Left colon (tissue), 2 donors: ENCODE data around the gene ATP6V0D1. TPM values are rescaled to one million over a fixed set of nuclear protein-coding genes. Genes with fewer than 3 reads are reported as not detected.
A peak's percentile ranks its signal among the peaks of the same experiment; 100 is the strongest.

Experiments
- ATAC-seq: fragments of 200-7000 bp; cut with Tn5 transposase; one replicate; pipeline ENCODE4 v1.9.1; 2020; ENCODE audit warnings: mild to moderate bottlenecking, moderate library complexity
- DNase-seq, 2 donors: peaks; one replicate each; pipeline ENCODE4 v3.0.0-alpha.2; 2020
- intact Hi-C, 2 donors: fragments of 100-400 bp; cut with DNase I in 1 of 2; cut with micrococcal nuclease in 1 of 2; formaldehyde crosslinking; loops; one replicate each; pipeline versions ENCODE4 v1.11.2 to v1.14.0; 2022; cut with DNase I, micrococcal nuclease
- total RNA-seq, 2 donors: library from RNA; stranded (reverse); fragmentation: NEBNext Ultra II Directional; extraction: Animal tissue kit (Norgen Biotek cat#: 25700); gene quantifications; one replicate each; pipeline ENCODE4 v1.2.1, GENCODE V29; 2021
- donor health status: DM: no; HTN: no; CAD: no.
- donor health status: DM: yes; HTN: yes; CAD: no.

The ATP6V0D1 gene
- total RNA-seq, 2 donors from 2014 or later, result 226 to 297 TPM

DNA sequence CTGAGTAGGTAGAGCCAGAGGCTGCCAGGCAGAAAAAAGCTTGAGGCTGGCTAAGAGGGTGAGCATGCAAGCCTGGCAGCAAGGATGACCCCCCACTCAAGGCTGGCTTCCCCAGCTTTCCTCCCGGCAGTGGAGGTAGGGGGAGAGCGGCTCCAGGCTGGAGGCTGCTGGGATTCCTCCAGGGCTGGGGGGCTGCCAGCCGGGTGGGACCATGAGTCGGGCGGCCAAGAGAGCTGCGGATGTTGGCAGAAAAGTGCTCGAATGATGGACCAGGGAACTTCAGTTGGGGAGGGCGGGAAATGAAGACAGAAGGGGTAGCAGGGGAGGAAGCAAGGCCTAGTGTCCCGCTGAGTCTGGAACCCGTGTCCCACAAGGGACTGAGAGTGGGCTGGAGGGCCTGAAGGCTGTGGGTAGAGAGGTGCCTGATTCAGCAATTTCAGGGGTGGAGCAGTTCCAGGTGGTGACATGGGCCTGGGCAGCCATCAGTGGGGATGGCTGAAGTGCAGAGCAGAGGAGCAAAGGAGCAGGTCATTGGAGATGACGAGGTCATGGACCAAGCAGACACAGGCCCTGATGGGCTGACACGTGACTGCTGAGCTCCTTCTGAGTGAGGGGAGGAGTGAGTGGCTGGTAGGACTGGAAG lies 29.8 kb downstream of the ATP6V0D1 start:
- DNase-seq (peak; percentile 24 to 26), ATAC-seq (no peak)

GRCh38 chr16:67449739-67450138 lies 31.2 kb downstream of the ATP6V0D1 start:
- intact Hi-C loops, result no loop called here
- DNase-seq, result peak in 1 of 2 donors; percentile 15
- ATAC-seq, result no peak

More for the DNA sequence above, 29.8 kb downstream of the ATP6V0D1 start:
- intact Hi-C loops, result no loop called here

DNA sequence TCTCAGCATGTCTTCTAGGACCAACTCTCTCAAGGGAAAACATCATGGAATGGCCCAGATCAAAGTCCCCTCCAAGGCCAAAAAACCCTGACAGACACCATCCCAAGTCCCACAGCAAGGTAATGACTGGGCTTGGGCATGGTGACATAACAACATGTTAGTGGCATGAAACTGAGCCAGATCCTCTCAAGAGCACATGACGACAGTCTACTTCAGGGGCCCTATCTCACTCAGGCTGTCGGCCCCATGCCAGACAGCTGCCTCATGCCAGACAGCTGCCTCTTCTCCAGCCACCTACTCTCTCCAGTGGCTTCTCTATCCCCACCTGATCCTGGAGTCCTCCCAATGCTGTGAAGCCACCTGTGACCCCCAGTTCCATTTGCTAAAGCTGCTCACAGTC lies 31.6 kb downstream of the ATP6V0D1 start:
- ATAC-seq (no peak), DNase-seq (no peak)
- intact Hi-C loops, result no loop called here

- peak; percentile 63 for ATAC-seq
- DNase-seq, result peak in 1 of 2 donors; percentile 51
- intact Hi-C loops, result no loop called here
These were observed 32.4 kb downstream of the ATP6V0D1 start for GRCh38 chr16:67448580-67448979.

DNA sequence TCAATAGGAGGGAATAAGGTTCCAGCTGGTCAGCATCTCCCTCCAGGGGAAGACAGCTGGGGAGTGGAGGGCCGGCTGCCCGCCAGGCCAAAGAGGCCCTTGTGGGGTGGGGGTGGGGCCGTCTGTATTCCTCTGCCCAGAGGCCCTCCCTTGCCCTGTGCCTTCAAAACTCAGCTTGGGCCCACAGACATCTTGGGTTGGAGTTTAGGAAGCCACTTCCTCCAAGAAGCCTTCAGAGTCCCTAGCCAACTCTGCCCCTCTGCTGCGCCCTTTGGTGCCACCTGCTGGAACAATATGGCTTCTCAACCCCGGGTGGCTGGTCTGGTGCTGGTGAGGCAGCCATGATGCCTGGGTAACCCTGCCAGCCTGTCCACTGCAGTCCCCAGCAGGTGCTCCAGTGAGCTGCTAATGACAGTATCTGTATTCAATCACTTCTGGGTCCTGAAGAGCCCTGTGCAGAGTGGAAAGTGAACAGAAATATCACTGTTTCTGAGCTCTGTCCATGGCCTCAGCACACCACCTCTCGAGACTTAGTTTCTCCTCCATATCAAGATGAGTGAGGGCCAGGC lies 33.4 kb downstream of the ATP6V0D1 start:
- intact Hi-C loops, result no loop called here
- DNase-seq, result peak in 1 of 2 donors; percentile 80
- peak; percentile 44 for ATAC-seq

- ATAC-seq (no peak), DNase-seq (peak in 1 of 2 donors; percentile 24)
- intact Hi-C loops, result no loop called here
These were observed 33.9 kb downstream of the ATP6V0D1 start for GRCh38 chr16:67446968-67447507.

GRCh38 chr16:67445913-67446907 lies 34.7 kb downstream of the ATP6V0D1 start:
- peak; percentile 31 for ATAC-seq
- peak; percentile 76 to 78 for DNase-seq
- intact Hi-C loops, result no loop called here

DNA sequence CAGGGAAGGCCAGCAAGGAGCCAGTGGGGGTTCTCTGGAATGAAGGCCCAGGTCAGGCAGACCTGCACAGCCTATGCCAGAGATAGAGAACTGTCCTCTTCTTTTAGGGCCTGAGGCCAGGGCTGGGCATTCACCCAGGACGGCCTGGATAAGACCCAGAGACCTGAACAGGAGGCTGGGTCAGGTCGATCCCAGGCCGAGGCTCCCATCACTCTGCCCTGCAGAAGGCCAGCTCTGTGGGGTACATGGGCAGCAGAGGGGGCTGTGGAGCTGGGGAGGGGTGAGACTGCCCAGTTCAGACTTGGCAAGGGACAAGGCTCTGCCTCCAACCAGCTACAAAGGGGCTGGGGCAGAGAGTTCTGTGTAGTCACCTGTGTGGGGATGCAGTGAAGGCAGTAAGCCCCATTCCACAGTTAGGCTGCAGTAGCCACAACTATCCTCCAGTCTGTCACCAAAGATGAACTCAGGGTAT lies 35.5 kb downstream of the ATP6V0D1 start:
- intact Hi-C loops, result no loop called here
- DNase-seq (peak in 1 of 2 donors; percentile 23), ATAC-seq (no peak)

DNA sequence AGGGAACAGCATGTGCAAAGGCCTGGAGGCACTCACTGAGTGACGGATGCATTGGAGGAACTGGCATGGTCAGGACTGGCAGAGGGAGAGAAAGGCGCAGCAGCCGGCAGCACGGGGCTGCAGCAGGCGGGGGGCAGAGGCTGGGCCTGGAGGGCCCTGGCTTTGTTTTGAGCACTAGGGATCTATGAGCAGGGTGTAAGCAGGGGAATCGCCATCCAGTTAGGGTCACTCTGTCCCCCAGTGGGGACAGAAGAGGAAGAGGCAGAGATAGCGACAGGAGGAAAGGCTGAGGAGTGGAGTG lies 35.9 kb downstream of the ATP6V0D1 start:
- ATAC-seq (no peak), DNase-seq (no peak)
- intact Hi-C loops, result no loop called here

DNA sequence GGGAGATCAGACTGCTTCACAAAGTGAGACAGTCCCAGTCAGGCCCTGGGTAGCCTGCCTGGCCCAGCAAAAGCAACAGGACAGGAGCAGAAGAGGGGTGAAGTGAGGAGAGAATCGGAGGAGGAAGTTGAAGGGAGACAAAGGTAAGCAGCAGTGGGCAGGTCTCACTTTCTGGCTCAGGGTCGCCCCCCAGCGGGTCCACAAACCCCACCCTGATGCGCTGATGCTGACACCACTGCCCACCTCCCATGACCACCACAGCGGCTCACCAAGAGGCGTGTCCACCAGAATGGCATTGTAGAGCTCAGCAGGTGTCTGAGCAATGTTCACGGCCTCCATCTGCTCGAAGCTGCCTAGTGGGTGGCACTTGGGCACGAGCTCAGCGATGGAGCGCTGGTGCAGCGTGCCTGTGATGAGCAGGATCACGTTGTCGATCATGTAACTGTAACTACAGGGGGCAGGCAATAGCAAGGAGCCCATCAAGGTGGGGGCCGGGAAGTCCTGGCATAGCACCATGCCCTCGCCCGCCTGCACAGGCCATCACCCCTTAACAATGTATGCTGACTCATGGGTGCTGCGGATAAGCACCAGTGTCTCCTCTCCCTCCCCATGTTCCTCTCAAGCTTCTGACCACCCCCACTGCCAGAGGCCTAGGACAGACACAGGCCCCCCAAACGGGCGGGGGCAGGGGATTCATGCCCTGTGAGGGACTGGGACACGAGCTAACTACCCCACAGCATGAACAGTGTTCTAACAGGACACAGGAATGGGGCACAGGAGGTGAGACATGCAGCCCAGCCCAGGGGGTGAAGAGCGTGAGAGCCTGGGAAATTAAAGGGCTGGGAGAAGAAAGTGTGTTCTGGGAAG lies 36.5 kb downstream of the ATP6V0D1 start:
- intact Hi-C loops, result no loop called here
- DNase-seq, result peak in 1 of 2 donors; percentile 7
- no peak for ATAC-seq

DNA sequence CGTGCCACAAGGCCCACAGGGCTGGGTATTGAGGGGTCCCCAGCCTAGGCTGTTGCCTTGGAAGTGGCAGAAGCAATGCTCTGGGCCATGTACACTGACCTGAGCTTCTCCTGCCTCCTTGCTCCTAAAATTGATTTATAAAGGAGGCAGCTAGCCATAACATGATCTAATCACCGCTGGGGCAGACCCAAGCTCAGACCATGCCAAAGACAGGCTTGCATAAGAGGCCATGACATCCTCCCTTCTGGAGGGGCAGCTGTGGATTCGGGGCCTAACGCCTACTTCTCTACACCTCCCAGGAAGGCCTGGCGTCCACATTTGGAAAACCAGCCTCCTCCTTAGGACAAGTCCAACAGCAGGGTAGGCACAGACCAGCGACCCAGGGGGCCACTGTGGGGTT lies 37.7 kb downstream of the ATP6V0D1 start:
- DNase-seq (peak in 1 of 2 donors; percentile 26), ATAC-seq (no peak)
- intact Hi-C loops, result no loop called here

DNA sequence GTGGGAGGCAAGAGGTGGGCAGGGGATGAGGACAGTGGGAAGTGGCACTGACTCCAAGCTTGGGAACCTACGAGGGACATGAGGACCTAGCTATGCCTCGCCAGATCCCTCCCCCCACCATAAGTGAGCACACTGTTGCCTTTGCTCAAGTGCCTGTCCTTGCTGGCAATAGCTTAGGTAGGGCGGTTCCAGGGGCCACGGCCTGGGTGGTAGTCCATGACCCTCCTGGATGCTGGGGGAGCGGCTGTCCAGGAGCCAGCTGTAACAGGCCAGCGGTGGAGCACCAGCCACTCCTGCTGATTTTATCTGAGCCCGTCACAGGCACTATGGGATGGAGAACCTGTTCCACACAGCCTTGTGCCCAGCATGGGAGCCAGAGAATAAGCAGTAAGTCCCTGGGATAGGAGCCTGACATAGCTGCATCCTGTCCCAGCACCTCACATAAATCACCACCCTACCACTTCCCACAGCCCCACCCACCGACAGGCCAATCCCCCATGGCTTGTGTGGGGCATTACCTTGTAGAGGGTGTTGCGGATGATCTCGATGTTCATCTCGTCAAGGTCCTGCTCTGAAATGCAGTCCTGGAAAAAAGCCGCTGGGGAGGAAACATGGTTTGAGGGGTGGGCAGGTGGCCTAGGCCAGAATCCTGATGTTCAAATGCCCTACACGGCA lies 38.2 kb downstream of the ATP6V0D1 start:
- intact Hi-C loops, result no loop called here
- ATAC-seq (no peak), DNase-seq (peak in 1 of 2 donors; percentile 17)

GRCh38 chr16:67441907-67442306 lies 39.0 kb downstream of the ATP6V0D1 start:
- ATAC-seq (no peak), DNase-seq (peak in 1 of 2 donors; percentile 16)
- intact Hi-C loops, result no loop called here

- intact Hi-C loops, result no loop called here
- ATAC-seq (peak; percentile 79), DNase-seq (peak; percentile 96 to 98)
These were observed 39.6 kb downstream of the ATP6V0D1 start for GRCh38 chr16:67441271-67441753.

DNA sequence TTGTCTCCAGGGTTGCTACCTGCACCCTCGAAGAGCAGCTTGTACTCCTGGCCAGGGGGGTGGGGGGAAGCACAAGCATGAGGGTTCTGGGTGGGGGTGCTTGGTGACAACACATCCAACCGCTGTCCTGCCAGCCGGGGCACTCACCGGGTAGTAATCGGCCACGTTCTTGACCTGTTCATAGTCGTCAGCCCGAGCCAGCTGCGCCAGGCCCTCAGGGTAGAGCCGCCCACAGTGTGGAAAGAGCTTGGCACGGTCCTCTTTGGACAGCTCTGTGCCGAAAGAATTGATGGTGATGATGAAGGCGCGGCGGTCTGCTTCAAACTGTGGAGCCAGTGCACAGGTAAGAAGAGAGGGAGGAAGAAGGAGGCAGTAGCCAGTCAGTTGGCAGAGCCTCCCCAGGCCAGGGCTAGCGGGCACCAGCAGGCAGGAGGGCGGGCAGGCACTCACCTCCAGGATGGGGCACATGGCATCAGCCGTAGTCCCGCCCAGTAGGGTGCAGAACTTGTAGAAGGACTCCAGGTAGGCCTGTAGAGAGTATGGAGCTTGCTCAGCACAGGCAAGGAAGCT lies 42.0 kb downstream of the ATP6V0D1 start:
- ATAC-seq (peak; percentile 1), DNase-seq (peak in 1 of 2 donors; percentile 39)
- intact Hi-C loops, result no loop called here

DNA sequence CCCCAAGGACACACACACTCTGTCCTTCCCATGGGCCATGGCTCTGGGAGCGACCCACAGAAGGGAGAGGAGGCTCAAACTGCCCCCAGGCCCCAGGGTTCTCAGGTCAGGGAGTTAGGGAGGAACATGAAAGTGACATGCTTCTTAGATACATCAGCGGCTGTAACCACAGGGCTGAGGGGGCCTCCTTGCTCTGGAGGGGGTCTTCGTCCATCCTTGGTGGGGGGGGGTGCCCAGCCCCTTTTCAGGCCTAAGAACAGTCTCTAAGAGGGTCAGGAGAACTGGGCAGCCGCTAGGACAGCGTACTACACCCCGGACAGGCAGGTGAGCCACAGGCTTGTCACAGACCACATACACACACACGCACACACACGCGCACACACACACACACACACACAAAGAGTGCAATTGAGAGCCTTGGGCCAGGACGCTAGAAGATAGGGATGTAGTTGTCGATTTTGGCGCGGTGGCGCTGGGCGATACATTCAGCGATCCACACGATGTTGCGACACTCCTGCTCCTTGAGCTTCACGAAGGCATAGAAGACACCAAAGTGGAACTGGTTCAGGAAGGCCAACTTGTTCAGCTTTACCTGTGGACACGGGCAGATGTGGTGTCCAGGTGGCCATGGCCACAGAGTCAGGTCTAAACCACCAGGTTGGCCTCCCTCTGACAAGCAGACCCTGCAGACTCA lies 42.7 kb downstream of the ATP6V0D1 start:
- no peak for ATAC-seq
- DNase-seq, result no peak
- intact Hi-C loops, result no loop called here

GRCh38 chr16:67437513-67437912 lies 43.4 kb downstream of the ATP6V0D1 start:
- intact Hi-C loops, result no loop called here
- no peak for DNase-seq
- ATAC-seq, result no peak
